ENCODE results near the gene RPLP1. TPM values are rescaled to one million over a fixed set of nuclear protein-coding genes. Genes with fewer than 3 reads are reported as not detected.
A peak's percentile ranks its signal among the peaks of the same experiment; 100 is the strongest.

Gene RPLP1
- total and polyA plus RNA-seq, 2 of the 8 experiments (the other 6 are each of a cell fraction or from before 2014, with no cell fraction given): 2,089 to 4,387 TPM

- FAIRE-seq (no peak), DNase-seq (ENCODE audit: low read depth in 1 of 2, low spot score in 2 of 2) (peak in 1 of 2 experiments; percentile 45)
- Histone ChIP-seq H2BK20ac (ENCODE audit: low read length) (no peak overlapping the region), H3K27me3 (replicated peaks in 1 of 4; ENCODE audit: control insufficient read depth in 3 of 4, extremely low read depth in 1 of 4, insufficient read depth in 3 of 4, low read length in 3 of 4) (no peaks in the 10 kb centered on the region), H4K5ac (ENCODE audit: insufficient read length, low read depth, low read length) (no peak overlapping the region), H2BK15ac (ENCODE audit: low read length) (no peak overlapping the region), H2BK5ac (ENCODE audit: low read depth, low read length) (no peak overlapping the region), H3K79me1 (ENCODE audit: low read depth, low read length) (no peaks in the 10 kb centered on the region), H4K8ac (ENCODE audit: extremely low read depth, insufficient read depth, low read length) (no peak overlapping the region), H3K14ac (ENCODE audit: insufficient read length) (no peak overlapping the region), H3K9me3 (ENCODE audit: insufficient read depth in 2 of 2, low read depth in 1 of 2, low read length in 1 of 2) (no peaks in the 10 kb centered on the region), H2BK120ac (replicated peaks; ENCODE audit: low read depth, low read length) (no peak overlapping the region), H4K20me1 (replicated peaks in 1 of 2; ENCODE audit: control insufficient read depth in 1 of 2, insufficient read depth in 2 of 2, low read length in 2 of 2) (peaks cover 0 to 2% of the 10 kb centered on the region in 2 experiments), H3K4me1 (replicated peaks in 1 of 4; ENCODE audit: control insufficient read depth in 3 of 4, insufficient read depth in 4 of 4, low read length in 3 of 4) (peaks cover 0 to 4% (median 2%) of the 10 kb centered on the region in 4 experiments; a peak in 2 of 7 replicates), H2AK5ac (ENCODE audit: low read depth, low read length) (0 out of 2 replicates have a peak overlapping the region, but pooled peaks have one; percentile 57), H2BK12ac (ENCODE audit: low read depth, low read length) (no peak overlapping the region), H3K4ac (replicated peaks; ENCODE audit: insufficient read length, low read depth, low read length) (no peak overlapping the region), H3K4me2 (ENCODE audit: insufficient read depth in 1 of 2, low read depth in 2 of 2, low read length in 2 of 2) (peak overlapping the region; percentile 44 to 52), H3K23ac (ENCODE audit: insufficient read length) (no peak overlapping the region), H3K27ac (ENCODE audit: low read depth, low read length) (no peak overlapping the region), H3K79me2 (ENCODE audit: control insufficient read depth in 1 of 2, insufficient read depth in 2 of 2, low read length in 2 of 2) (no peaks in the 10 kb centered on the region), H3K4me3 (ENCODE audit: extremely low read depth in 1 of 4, insufficient read depth in 2 of 4, low read depth in 3 of 4, low read length in 4 of 4) (peak overlapping the region in 1 of 4 experiments; percentile 41; a peak in 2 of 8 replicates), H3K36me3 (ENCODE audit: control insufficient read depth in 2 of 4, insufficient read depth in 4 of 4, low read length in 3 of 4) (peaks cover 0 to 4% (median 2%) of the 10 kb centered on the region in 4 experiments; a peak in 2 of 8 replicates), H3K23me2 (ENCODE audit: low read depth, low read length) (0 out of 2 replicates have a peak, but pooled peaks cover 3% of the 10 kb centered on the region), H2AFZ (ENCODE audit: low read length) (no peak overlapping the region), H3K18ac (ENCODE audit: extremely low read depth, low read length) (no peak overlapping the region), H3K9ac (replicated peaks in 1 of 4; ENCODE audit: extremely low read depth in 1 of 4, low read depth in 3 of 4, low read length in 3 of 4) (no peak overlapping the region), H3K56ac (replicated peaks; ENCODE audit: insufficient read length, low read depth, low read length) (no peak overlapping the region), H4K91ac (replicated peaks; ENCODE audit: insufficient read length, low read length) (peak overlapping the region; percentile 22)
- 90% methylated on average over 19 of the region's 23 CpGs; no CpG with 5 or more reads in 1 of the 2 experiments for WGBS, 2 experiments (ENCODE audit: extremely low coverage in 1 of 2, insufficient coverage in 1 of 2, insufficient read length in 1 of 2, insufficient replicate concordance in 2 of 2, low coverage in 1 of 2, low lambda C conversion rate in 2 of 2, missing lambda C conversion rate in 1 of 2)
- ChIA-PET CTCF (ENCODE audit: partially characterized antibody) (interaction anchor here (0.6 to 8.2 kb wide), 13 partner anchors 9 to 1018 kb away, joined by 3 to 70 read pairs (median 4); partner anchors contain the start of gene RPLP1), POLR2A (ENCODE audit: partially characterized antibody) (interaction anchor here (0.6 to 13.9 kb wide), 9 partner anchors 8 to 841 kb away, joined by 3 to 207 read pairs (median 4); partner anchors contain the start of genes KIF23 and RPLP1)
- TF ChIP-seq KDM5A (IDR thresholded peaks at IDR 0.05; ENCODE audit: low read length) (no peak), E2F6 (IDR thresholded peaks at IDR 0.05) (peak; percentile 67), PHF8 (conservative IDR thresholded peaks at IDR 0.05; ENCODE audit: low read depth, low read length) (no peak), FOSL1 (IDR thresholded peaks at IDR 0.05; ENCODE audit: insufficient read depth, low read depth, low read length) (no peak), EP300 (IDR thresholded peaks at IDR 0.05; ENCODE audit: borderline replicate concordance in 1 of 2, low read depth in 2 of 2, low read length in 2 of 2) (no peak), USF2 (IDR thresholded peaks at IDR 0.05; ENCODE audit: low read length) (no peak)
Observed at GRCh38 chr15:69462030-69462492, 9.4 kb downstream of the RPLP1 start.

Measured in H1 (cell line).